IMR-90 (cell line): ENCODE data around the gene PLXNA4. TPM values are rescaled to one million over a fixed set of nuclear protein-coding genes. Genes with fewer than 3 reads are reported as not detected.

Experiments used
- ATAC-seq: fragments of 200-7000 bp; cut with Tn5 transposase; 2 replicates; pipeline ENCODE4 v1.9.1; 2020; ENCODE audit warnings: low read depth, mild to moderate bottlenecking, moderate library complexity
- BruUV-seq: library from RNA; stranded (reverse); fragments of 400-500 nt; replicated peaks from 2 replicates; lab custom pipeline; 2021; lab: Mats Ljungman, UMichigan
- CTCF ChIA-PET: fragments of 300-600 bp; formaldehyde crosslinking; extraction: SDS; loops from one replicate; lab custom pipeline; 2021; ENCODE audit warnings: antibody characterized with exemption; lab: Yijun Ruan, JAX
- POLR2A ChIA-PET: fragments of 300-600 bp; sonication (Branson Sonifier 250); formaldehyde crosslinking; loops from one replicate; lab custom pipeline; 2022; ENCODE audit warnings: antibody characterized with exemption; ENCODE audit not compliant: unreplicated experiment; lab: Charles Lee
- DNase-seq: peaks from one replicate; pipeline ENCODE4 v3.0.0; 2013
- H2AFZ ChIP-seq: replicated peaks from 2 replicates; pipeline ENCODE3; 2013; ENCODE audit warnings: low read length, mild to moderate bottlenecking; ENCODE audit not compliant: poor library complexity
- H2AK5ac ChIP-seq: 2 replicates; pipeline ENCODE4 v1.6.1; 2013; ENCODE audit warnings: low read depth, low read length, inconsistent platforms
- H2AK9ac ChIP-seq: replicated peaks from 2 replicates; pipeline ENCODE3; 2013; ENCODE audit warnings: mild to moderate bottlenecking, low read depth, low read length, moderate library complexity; ENCODE audit not compliant: poor library complexity
- H2BK120ac ChIP-seq: 2 replicates; pipeline ENCODE4 v1.6.1; 2013; ENCODE audit warnings: low read depth, low read length, inconsistent platforms
- H2BK15ac ChIP-seq: 3 replicates; pipeline ENCODE4 v1.6.1; 2013; ENCODE audit warnings: low read depth, low read length, inconsistent platforms
- H2BK20ac ChIP-seq: 2 replicates; pipeline ENCODE4 v1.6.1; 2013; ENCODE audit warnings: low read depth, mild to moderate bottlenecking, inconsistent platforms, low read length, moderate library complexity
- H2BK5ac ChIP-seq: 2 replicates; pipeline ENCODE4 v1.6.1; 2013; ENCODE audit warnings: mild to moderate bottlenecking, low read depth, low read length, inconsistent platforms; ENCODE audit not compliant: poor library complexity, severe bottlenecking
- H3K14ac ChIP-seq: replicated peaks from 2 replicates; pipeline ENCODE4 v1.6.1; 2013; ENCODE audit warnings: low read depth, low read length, inconsistent platforms
- H3K18ac ChIP-seq: 2 replicates; pipeline ENCODE4 v1.6.1; 2013; ENCODE audit warnings: low read depth, low read length, control low read depth
- H3K23ac ChIP-seq: 2 replicates; pipeline ENCODE4 v1.6.1; 2013; ENCODE audit warnings: low read depth, low read length, inconsistent platforms
- H3K27ac ChIP-seq: 2 replicates; pipeline ENCODE4 v1.5.1; 2013; ENCODE audit warnings: mild to moderate bottlenecking, control low read depth, low read length; ENCODE audit not compliant: insufficient read depth
- H3K27me3 ChIP-seq: 2 replicates; pipeline ENCODE4 v1.6.1; 2013; ENCODE audit warnings: low read length; ENCODE audit not compliant: control insufficient read depth, insufficient read depth
- H3K36me3 ChIP-seq: 2 replicates; pipeline ENCODE4 v1.6.1; 2013; ENCODE audit warnings: low read length, mixed read lengths; ENCODE audit not compliant: control insufficient read depth, insufficient read depth
- H3K4ac ChIP-seq: 2 replicates; pipeline ENCODE4 v1.6.1; 2013; ENCODE audit warnings: low read depth, low read length, inconsistent platforms
- H3K4me1 ChIP-seq: 2 replicates; pipeline ENCODE4 v1.6.1; 2013; ENCODE audit warnings: low read length, mixed read lengths; ENCODE audit not compliant: control insufficient read depth, insufficient read depth
- H3K4me2 ChIP-seq: 2 replicates; pipeline ENCODE4 v1.6.1; 2013; ENCODE audit warnings: low read depth, mild to moderate bottlenecking, control low read depth, low read length, moderate library complexity
- H3K4me3 ChIP-seq: 2 replicates; pipeline ENCODE4 v1.5.1; 2013; ENCODE audit warnings: low read depth, mild to moderate bottlenecking, control low read depth, low read length, moderate library complexity; ENCODE audit not compliant: insufficient read depth
- H3K56ac ChIP-seq: 2 replicates; pipeline ENCODE4 v1.6.1; 2013; ENCODE audit warnings: low read length, inconsistent platforms; ENCODE audit not compliant: insufficient read depth; ENCODE audit errors: extremely low read depth
- H3K79me1 ChIP-seq, 2 experiments: 2 replicates each; pipeline ENCODE4 v1.6.1; 2013; ENCODE audit warnings: low read length in 2 of 2, inconsistent platforms in 1 of 2, low read depth in 1 of 2
- H3K9ac ChIP-seq: 2 replicates; pipeline ENCODE4 v1.6.1; 2013; ENCODE audit warnings: low read depth, low read length, control low read depth
- H3K9me1 ChIP-seq: 2 replicates; pipeline ENCODE4 v1.6.1; 2013; ENCODE audit warnings: low read length, inconsistent platforms; ENCODE audit not compliant: insufficient read depth
- H3K9me3 ChIP-seq: 2 replicates; pipeline ENCODE4 v1.6.1; 2013; ENCODE audit warnings: low read length; ENCODE audit not compliant: control insufficient read depth, insufficient read depth
- H4K20me1 ChIP-seq: 2 replicates; pipeline ENCODE4 v1.6.1; 2013; ENCODE audit warnings: low read length, inconsistent platforms; ENCODE audit not compliant: insufficient read depth
- H4K5ac ChIP-seq: 2 replicates; pipeline ENCODE4 v1.6.1; 2013; ENCODE audit warnings: mild to moderate bottlenecking, low read depth, low read length, control low read depth
- H4K8ac ChIP-seq, 2 experiments: 2 replicates each; pipeline ENCODE4 v1.6.1; 2013; ENCODE audit warnings: low read depth in 2 of 2, low read length in 2 of 2, control low read depth in 1 of 2, inconsistent platforms in 1 of 2
- H4K91ac ChIP-seq: 2 replicates; pipeline ENCODE4 v1.6.1; 2013; ENCODE audit warnings: low read depth, low read length, inconsistent platforms; ENCODE audit not compliant: insufficient read depth
- BHLHE40 ChIP-seq: fragments of 150-350 bp; IDR thresholded peaks from 2 replicates; pipeline ENCODE4 v1.6.1; 2016; ENCODE audit warnings: mild to moderate bottlenecking, low read depth, low read length
- CEBPB ChIP-seq: IDR thresholded peaks from 2 replicates; pipeline ENCODE4 v1.6.1; 2012; ENCODE audit warnings: low read depth, low read length, improper control_type of control experiment
- CHD1 ChIP-seq: IDR thresholded peaks from 2 replicates; pipeline ENCODE4 v1.6.1; 2012; ENCODE audit warnings: low read depth, low read length, improper control_type of control experiment
- ELK1 ChIP-seq: fragments of 150-350 bp; IDR thresholded peaks from 2 replicates; pipeline ENCODE4 v1.6.1; 2016; ENCODE audit warnings: low read depth, mild to moderate bottlenecking, low read length, moderate library complexity, borderline replicate concordance
- FOS ChIP-seq: fragments of 150-350 bp; IDR thresholded peaks from 2 replicates; pipeline ENCODE4 v1.6.1; 2016; ENCODE audit warnings: low read depth, low read length
- MAFK ChIP-seq: IDR thresholded peaks from 2 replicates; pipeline ENCODE4 v1.6.1; 2012; ENCODE audit warnings: low read depth, low read length, improper control_type of control experiment
- NFE2L2 ChIP-seq: fragments of 150-350 bp; IDR thresholded peaks from 2 replicates; pipeline ENCODE4 v1.6.1; 2016; ENCODE audit warnings: low read depth, mild to moderate bottlenecking, low read length
- RAD21 ChIP-seq: IDR thresholded peaks from 2 replicates; pipeline ENCODE4 v1.6.1; 2012; ENCODE audit warnings: low read length, improper control_type of control experiment
- RCOR1 ChIP-seq: IDR thresholded peaks from 2 replicates; pipeline ENCODE4 v1.6.1; 2012; ENCODE audit warnings: mild to moderate bottlenecking, low read length, improper control_type of control experiment; ENCODE audit not compliant: insufficient replicate concordance
- SMC3 ChIP-seq: fragments of 150-350 bp; IDR thresholded peaks from 2 replicates; pipeline ENCODE4 v1.6.1; 2016; ENCODE audit warnings: low read depth, mild to moderate bottlenecking, antibody characterized with exemption, low read length, moderate library complexity
- USF2 ChIP-seq: fragments of 150-350 bp; IDR thresholded peaks from 2 replicates; pipeline ENCODE4 v1.6.1; 2017; ENCODE audit warnings: mild to moderate bottlenecking, antibody characterized with exemption, low read length, low read depth
- WGBS, 2 experiments: methylation state at CpG; one replicate each; pipeline versions ENCODE4 v1.1.5 to v1.1.7; 2013; ENCODE audit warnings: missing lambda C conversion rate in 2 of 2; ENCODE audit not compliant: insufficient read length in 1 of 2; ENCODE audit errors: extremely low coverage in 2 of 2; 5-methylcytosine and 5-hydroxymethylcytosine counted together
- dilution Hi-C: fragments of 300-500 bp; cut with HindIII; formaldehyde crosslinking; loops from one replicate; pipeline ENCODE4 v1.14.3; 2018; ENCODE audit warnings: low sequenced_read_pairs; ENCODE audit not compliant: unreplicated experiment
- in situ Hi-C: fragments of 300-500 bp; cut with MboI; formaldehyde crosslinking; loops from 3 replicates; pipeline ENCODE4 v1.14.3; 2019; ENCODE audit warnings: low sequenced_read_pairs, inconsistent platforms, mixed read lengths
- intact Hi-C: fragments of 100-400 bp; cut with micrococcal nuclease; formaldehyde crosslinking; loops from 2 replicates; pipeline ENCODE4 v1.10.0; 2022
- polyA plus RNA-seq, 3 experiments: library from polyadenylated mRNA; depleted of rRNA; stranded (reverse); fragments of >200 nt; gene quantifications; 2 replicates each; pipeline ENCODE4 v1.2.3, GENCODE V29; 2012; ENCODE audit warnings: low replicate concordance in 1 of 3
- total RNA-seq: library from RNA; depleted of rRNA; stranded (reverse); fragments of >200 nt; gene quantifications from 2 replicates; pipeline ENCODE4 v1.2.3, GENCODE V29; 2012
- TF ChIP-seq, protein P1 (sequence below): conservative IDR thresholded peaks from 2 replicates; pipeline ENCODE4 v1.5.1; 2012; ENCODE audit warnings: mild to moderate bottlenecking, low read depth, low read length, improper control_type of control experiment

PLXNA4 gene
- total and polyA plus RNA-seq, 2 of the 4 experiments (the other 2 are of a cell fraction) = under 0.01 TPM

GRCh38 chr7:132450188-132450587 is 126.1 kb downstream of the PLXNA4 start:
- BruUV-seq = no TSS peak
- dilution Hi-C loops = no loop called here

More at GRCh38 chr7:132450188-132450587, 126.1 kb downstream of the PLXNA4 start:
- in situ Hi-C loops = no loop called here
- Histone ChIP-seq H3K14ac (no peak overlapping the region), H2BK120ac (no peak overlapping the region), H3K9me3 (no peaks in the 10 kb centered on the region), H2BK15ac (no peak overlapping the region), H3K4ac (no peak overlapping the region), H3K4me2 (no peak overlapping the region), H3K23ac (no peak overlapping the region), H4K5ac (no peak overlapping the region), H3K56ac (no peak overlapping the region), H3K9me1 (no peaks in the 10 kb centered on the region), H3K9ac (no peak overlapping the region), H3K27ac (no peak overlapping the region), H3K4me1 (no peaks in the 10 kb centered on the region), H2AFZ (no peak overlapping the region), H3K36me3 (no peaks in the 10 kb centered on the region), H2AK9ac (no peak overlapping the region), H3K27me3 (no peaks in the 10 kb centered on the region), H4K8ac (no peak overlapping the region), H2BK5ac (no peak overlapping the region), H3K4me3 (no peak overlapping the region), H2BK20ac (no peak overlapping the region), H3K18ac (no peak overlapping the region), H2AK5ac (no peak overlapping the region), H4K91ac (no peak overlapping the region), H3K79me1 (no peaks in the 10 kb centered on the region), H4K20me1 (no peaks in the 10 kb centered on the region)
- POLR2A ChIA-PET = no interaction called here
- intact Hi-C loops = no loop called here
- DNase-seq (no peak), ATAC-seq (no peak)
- CTCF ChIA-PET = no interaction called here
- whole genome bisulfite sequencing, 2 experiments = no CpG with 5 or more reads among the region's 4 CpGs
- TF ChIP-seq FOS (no peak), RCOR1 (no peak), CEBPB (no peak), CHD1 (no peak), BHLHE40 (no peak), SMC3 (no peak), ELK1 (no peak), RAD21 (no peak), MAFK (no peak), USF2 (no peak), NFE2L2 (no peak)
- TF ChIP-seq, protein P1, sequence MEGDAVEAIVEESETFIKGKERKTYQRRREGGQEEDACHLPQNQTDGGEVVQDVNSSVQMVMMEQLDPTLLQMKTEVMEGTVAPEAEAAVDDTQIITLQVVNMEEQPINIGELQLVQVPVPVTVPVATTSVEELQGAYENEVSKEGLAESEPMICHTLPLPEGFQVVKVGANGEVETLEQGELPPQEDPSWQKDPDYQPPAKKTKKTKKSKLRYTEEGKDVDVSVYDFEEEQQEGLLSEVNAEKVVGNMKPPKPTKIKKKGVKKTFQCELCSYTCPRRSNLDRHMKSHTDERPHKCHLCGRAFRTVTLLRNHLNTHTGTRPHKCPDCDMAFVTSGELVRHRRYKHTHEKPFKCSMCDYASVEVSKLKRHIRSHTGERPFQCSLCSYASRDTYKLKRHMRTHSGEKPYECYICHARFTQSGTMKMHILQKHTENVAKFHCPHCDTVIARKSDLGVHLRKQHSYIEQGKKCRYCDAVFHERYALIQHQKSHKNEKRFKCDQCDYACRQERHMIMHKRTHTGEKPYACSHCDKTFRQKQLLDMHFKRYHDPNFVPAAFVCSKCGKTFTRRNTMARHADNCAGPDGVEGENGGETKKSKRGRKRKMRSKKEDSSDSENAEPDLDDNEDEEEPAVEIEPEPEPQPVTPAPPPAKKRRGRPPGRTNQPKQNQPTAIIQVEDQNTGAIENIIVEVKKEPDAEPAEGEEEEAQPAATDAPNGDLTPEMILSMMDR = no peak
